ENCODE measurements around the gene KLHDC10. TPM values are rescaled to one million over a fixed set of nuclear protein-coding genes. Genes with fewer than 3 reads are reported as not detected.

Gene KLHDC10
- total and polyA plus RNA-seq, 2 of the 13 experiments (the other 11 are each of a cell fraction or from before 2014, with no cell fraction given), result 11.9 to 21.6 TPM

DNA sequence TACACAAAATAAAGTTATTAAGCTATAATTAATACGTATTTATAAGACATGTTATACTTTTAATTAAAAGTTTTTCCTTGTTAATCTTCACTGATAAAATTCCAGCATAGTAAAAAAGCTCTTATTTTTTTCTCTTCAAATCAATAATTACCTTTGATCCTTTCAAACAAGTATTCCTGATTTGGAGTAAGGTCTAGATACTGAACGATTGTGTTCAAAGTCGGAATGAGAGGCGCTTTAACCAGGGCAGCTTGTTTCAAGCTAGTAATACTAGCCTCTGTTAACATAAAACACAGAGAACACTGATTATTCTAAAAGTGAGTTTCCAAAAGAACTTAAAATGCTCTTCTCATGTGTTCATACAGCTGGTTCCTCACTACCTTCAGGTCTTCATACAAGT is 107.9 kb downstream of the KLHDC10 start (continued):
- TF ChIP-seq ZNF24 (IDR thresholded peaks at IDR 0.05) (no peak), MYNN (CRISPR knock-in tag; IDR thresholded peaks at IDR 0.05; ENCODE audit: low read depth) (no peak), RBM39 (IDR thresholded peaks at IDR 0.05; ENCODE audit: low read depth, low read length, poor library complexity, severe bottlenecking) (no peak), SNAPC2 (CRISPR knock-in tag; IDR thresholded peaks at IDR 0.05) (no peak)
- TF ChIP-seq, protein P1, sequence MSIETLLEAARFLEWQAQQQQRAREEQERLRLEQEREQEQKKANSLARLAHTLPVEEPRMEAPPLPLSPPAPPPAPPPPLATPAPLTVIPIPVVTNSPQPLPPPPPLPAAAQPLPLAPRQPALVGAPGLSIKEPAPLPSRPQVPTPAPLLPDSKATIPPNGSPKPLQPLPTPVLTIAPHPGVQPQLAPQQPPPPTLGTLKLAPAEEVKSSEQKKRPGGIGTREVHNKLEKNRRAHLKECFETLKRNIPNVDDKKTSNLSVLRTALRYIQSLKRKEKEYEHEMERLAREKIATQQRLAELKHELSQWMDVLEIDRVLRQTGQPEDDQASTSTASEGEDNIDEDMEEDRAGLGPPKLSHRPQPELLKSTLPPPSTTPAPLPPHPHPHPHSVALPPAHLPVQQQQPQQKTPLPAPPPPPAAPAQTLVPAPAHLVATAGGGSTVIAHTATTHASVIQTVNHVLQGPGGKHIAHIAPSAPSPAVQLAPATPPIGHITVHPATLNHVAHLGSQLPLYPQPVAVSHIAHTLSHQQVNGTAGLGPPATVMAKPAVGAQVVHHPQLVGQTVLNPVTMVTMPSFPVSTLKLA (IDR thresholded peaks at IDR 0.05), result no peak
- TF ChIP-seq, protein P2, sequence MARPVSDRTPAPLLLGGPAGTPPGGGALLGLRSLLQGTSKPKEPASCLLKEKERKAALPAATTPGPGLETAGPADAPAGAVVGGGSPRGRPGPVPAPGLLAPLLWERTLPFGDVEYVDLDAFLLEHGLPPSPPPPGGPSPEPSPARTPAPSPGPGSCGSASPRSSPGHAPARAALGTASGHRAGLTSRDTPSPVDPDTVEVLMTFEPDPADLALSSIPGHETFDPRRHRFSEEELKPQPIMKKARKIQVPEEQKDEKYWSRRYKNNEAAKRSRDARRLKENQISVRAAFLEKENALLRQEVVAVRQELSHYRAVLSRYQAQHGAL (CRISPR knock-in tag; IDR thresholded peaks at IDR 0.05; ENCODE audit: not compliant biosample characterization), result no peak

DNA sequence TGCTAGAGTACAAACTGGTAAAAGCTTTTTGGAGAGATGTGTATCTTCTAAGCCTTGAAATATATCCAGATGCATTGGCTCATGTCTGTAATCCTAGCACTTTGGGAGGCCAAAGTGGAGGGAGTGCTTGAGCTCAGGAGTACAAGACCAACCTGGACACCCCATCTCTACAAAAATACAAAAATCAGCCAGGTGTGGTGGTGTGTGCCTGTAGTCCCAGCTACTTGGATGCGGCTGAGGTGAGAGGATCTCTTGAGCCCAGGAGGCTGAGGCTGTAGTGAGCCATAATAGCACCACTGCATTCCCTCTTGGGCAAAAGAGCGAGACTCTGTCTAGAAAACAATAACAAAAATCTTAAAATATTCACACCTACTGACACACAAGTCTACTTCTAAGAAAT is 109.3 kb downstream of the KLHDC10 start:
- no peaks in the 10 kb centered on the region for H3K4me1 ChIP-seq (ENCODE audit: insufficient read depth, low read length)
- H3K27me3 ChIP-seq (ENCODE audit: control insufficient read depth in 1 of 2, insufficient read depth in 2 of 2, low read length in 2 of 2), result no peaks in the 10 kb centered on the region
- DNase-seq (ENCODE audit: low spot score), result no peak
- TF ChIP-seq, protein P3, sequence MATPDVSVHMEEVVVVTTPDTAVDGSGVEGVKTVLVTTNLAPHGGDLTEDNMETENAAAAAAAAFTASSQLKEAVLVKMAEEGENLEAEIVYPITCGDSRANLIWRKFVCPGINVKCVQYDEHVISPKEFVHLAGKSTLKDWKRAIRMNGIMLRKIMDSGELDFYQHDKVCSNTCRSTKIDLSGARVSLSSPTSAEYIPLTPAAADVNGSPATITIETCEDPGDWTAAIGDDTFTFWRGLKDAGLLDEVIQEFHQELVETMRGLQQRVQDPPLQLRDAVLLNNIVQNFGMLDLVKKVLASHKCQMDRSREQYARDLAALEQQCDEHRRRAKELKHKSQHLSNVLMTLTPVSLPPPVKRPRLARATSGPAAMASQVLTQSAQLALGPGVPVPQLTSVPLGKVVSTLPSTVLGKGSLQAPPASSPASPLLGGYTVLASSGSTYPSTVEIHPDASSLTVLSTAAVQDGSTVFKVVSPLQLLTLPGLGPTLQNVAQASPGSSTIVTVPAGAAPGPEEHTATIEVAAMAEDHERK (CRISPR knock-in tag; IDR thresholded peaks at IDR 0.05; ENCODE audit: low read depth), result no peak
- TF ChIP-seq ZSCAN21 (CRISPR knock-in tag; IDR thresholded peaks at IDR 0.05; ENCODE audit: borderline replicate concordance), result no peak
- TF ChIP-seq, protein P4, sequence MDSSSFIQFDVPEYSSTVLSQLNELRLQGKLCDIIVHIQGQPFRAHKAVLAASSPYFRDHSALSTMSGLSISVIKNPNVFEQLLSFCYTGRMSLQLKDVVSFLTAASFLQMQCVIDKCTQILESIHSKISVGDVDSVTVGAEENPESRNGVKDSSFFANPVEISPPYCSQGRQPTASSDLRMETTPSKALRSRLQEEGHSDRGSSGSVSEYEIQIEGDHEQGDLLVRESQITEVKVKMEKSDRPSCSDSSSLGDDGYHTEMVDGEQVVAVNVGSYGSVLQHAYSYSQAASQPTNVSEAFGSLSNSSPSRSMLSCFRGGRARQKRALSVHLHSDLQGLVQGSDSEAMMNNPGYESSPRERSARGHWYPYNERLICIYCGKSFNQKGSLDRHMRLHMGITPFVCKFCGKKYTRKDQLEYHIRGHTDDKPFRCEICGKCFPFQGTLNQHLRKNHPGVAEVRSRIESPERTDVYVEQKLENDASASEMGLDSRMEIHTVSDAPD (CRISPR knock-in tag; IDR thresholded peaks at IDR 0.05), result no peak
- TF ChIP-seq TOPORS (CRISPR knock-in tag; IDR thresholded peaks at IDR 0.05), result no peak
- TF ChIP-seq, protein P5, sequence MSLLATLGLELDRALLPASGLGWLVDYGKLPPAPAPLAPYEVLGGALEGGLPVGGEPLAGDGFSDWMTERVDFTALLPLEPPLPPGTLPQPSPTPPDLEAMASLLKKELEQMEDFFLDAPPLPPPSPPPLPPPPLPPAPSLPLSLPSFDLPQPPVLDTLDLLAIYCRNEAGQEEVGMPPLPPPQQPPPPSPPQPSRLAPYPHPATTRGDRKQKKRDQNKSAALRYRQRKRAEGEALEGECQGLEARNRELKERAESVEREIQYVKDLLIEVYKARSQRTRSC (CRISPR knock-in tag; IDR thresholded peaks at IDR 0.05; ENCODE audit: low read depth), result no peak
- no peak overlapping the region for H2AFZ ChIP-seq (ENCODE audit: low read length)
- no TSS peak for BruUV-seq (replicated peaks)
- H3K9me3 ChIP-seq (ENCODE audit: low read length), result no peaks in the 10 kb centered on the region
- ChIA-PET CTCF (ENCODE audit: low intra/inter-chr PET ratio, low total read pairs) (no interaction called here), POLR2A (no interaction called here)
- H3K27ac ChIP-seq (ENCODE audit: extremely low read length, insufficient read depth, low read length), result no peak overlapping the region
- WGBS (ENCODE audit: low lambda C conversion rate), result 100% methylated on average over 2 of the region's 2 CpGs
- no peak for ATAC-seq
- H3K36me3 ChIP-seq (replicated peaks in 1 of 2; ENCODE audit: control insufficient read depth in 1 of 2, insufficient read depth in 2 of 2, low read length in 2 of 2), result peaks cover 2 to 56% of the 10 kb centered on the region in 2 experiments; a peak in 4 of 5 replicates
- no peaks in the 10 kb centered on the region for H4K20me1 ChIP-seq (ENCODE audit: insufficient read depth, low read length)
- no peak overlapping the region for H3K9ac ChIP-seq (ENCODE audit: insufficient read depth, low read depth, low read length)
- no peak for FAIRE-seq
- no peak overlapping the region for H3K4me2 ChIP-seq (ENCODE audit: low read depth, low read length)
- intact Hi-C loops (cut with micrococcal nuclease; ENCODE audit: unreplicated experiment) (no loop called here), in situ Hi-C loops (cut with HindIII; ENCODE audit: extremely low pct_ligation_motif_present, low pct_unique_long_range_greater_than_20kb) (no loop called here)
- H3K79me2 ChIP-seq (ENCODE audit: insufficient read depth, low read length), result no peaks in the 10 kb centered on the region
- H3K4me3 ChIP-seq (replicated peaks in 1 of 3; ENCODE audit: insufficient read depth in 1 of 3, low read depth in 2 of 3, low read length in 3 of 3), result no peak overlapping the region
